Activated CD8-positive, alpha-beta memory T cell treated with anti-CD3 and anti-CD28 coated beads, Interleukin-2, amount 50 U/mL, for 24 hours (primary cell): ENCODE data around the gene ZFY.

Source experiments
- DNase-seq: peaks from one replicate; pipeline ENCODE4 v3.0.0-alpha.2; 2020; ENCODE audit errors: extremely low read depth

Gene ZFY

DNA sequence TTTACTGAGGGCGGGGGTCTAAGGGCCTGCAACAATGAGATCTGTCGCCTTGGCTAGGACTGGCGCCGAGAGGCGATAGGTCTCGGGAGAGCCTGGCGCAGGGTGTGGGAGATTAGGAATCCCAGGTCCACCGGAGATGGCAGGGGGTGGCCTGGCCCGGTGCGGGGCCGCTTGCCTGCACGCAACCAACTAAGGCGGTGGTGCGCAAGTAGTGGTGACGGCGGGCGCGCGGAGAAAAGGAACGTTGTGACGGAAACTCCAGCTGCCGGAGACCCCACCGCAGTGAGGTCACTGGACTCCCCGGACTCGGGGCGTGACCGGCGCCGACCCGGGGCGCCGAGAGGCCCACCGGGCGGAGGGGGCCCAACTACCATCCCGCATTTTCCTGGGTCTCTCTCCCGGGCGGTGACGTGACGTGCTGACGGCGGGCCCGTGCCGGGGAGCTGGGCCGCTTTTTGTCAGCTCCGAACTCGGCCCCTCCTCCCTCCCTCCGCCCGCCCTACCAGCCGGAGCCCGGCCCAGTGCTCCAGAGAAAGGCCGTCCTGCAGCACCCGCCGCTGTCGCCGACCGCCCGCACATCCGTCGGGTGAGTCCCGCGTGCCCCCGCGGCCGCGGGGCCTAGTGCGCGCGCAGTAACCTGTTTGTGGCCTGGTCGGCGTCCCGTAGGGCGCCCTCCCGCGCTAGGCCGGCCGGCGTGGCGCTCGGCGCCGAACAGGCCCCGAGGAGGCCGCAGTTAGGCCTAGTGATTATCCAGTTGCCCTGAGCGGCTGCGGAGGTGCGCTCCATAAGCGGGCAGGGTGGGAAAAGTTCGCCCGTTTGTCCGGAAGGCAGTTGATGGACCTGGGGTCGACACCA lies at the start of gene ZFY:
Gene ZFY (plus strand): TSS at position 521 of the 855 bp plus-strand sequence. CDS start 18,556 bp downstream, outside the sequence.
- peak; percentile 24 for DNase-seq

- DNase-seq = no peak
Measured at GRCh38 chrY:2885880-2886279, 49.3 kb upstream of the ZFY start.

DNA sequence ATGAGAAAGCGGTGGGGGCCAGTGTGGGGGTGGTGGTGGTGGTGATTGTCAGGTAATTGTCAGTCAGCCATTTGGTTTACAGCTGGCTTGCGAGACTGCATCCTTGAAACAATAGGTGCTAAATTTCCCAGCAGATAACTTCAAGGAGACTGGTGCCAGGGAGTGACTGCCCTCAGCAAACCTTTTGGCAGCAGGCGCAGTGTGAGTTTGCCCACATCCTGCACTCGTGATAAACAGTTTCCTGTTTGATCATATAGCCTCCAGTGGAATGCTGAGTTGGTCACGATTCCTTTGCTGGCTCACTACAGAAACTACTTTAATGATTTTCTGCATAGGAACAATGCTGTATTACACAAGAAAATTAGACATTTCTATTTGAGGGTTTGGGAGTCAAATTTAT lies 47.8 kb upstream of the ZFY start:
- DNase-seq = no peak

- DNase-seq = no peak
Measured at GRCh38 chrY:2887955-2888354, 47.2 kb upstream of the ZFY start.

DNA sequence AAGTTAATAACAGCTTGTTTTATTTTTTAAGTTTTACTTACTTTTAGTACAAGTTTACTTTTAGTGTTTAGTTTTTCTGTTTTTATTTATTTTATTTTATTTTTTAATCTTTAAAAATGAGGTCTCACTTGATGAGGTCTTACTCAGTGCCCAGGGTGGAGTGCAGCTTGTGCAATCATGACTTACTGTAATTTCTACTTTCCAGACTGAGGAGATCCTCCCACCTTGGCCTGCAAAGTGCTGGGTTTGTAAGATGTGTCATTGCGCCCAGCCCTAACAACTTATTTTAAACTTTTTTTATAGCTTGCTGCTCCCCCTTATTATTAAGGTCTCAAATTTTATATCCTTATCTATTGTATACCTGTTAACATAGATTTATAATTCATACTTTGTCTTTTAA lies 41.7 kb upstream of the ZFY start:
- no peak for DNase-seq

DNA sequence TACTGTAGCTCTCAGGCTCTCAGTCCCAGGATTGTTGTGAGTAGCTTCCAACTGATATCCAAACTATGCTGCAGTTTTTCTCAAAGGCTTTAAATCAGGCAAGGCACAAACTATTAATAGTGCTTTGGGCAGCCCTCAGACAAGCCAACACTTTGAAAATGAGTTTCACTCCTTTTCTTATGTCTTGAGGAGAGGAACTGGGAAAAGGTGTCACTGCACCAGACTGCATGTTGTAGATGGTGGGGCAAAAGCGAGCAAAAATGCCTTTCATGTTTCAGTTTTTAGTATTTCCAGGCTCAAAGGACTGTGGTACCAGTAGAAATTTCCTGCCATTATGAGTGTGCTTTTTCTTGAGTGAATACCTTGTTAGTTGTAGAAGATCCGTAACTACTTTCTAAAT lies 39.1 kb upstream of the ZFY start:
- DNase-seq = no peak

DNA sequence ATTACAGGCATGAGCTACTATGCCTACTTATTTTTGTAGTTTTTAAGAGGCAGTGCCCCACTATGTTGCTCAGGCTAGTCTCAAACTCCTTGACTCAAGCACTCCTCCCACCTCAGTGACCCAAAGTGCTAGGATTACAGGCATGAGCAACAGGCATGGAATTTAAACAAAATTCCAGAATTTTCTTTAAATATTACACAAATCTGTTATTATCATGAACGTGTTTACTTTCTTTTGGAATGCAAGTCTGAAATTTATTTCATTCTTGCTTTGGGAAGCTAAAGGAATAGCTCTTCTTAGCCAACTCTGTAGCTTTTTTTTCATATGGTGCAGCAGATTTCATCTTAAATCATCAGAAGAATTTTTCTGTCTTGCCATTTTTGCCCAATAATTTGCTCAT lies 27.8 kb upstream of the ZFY start:
- no peak for DNase-seq

DNA sequence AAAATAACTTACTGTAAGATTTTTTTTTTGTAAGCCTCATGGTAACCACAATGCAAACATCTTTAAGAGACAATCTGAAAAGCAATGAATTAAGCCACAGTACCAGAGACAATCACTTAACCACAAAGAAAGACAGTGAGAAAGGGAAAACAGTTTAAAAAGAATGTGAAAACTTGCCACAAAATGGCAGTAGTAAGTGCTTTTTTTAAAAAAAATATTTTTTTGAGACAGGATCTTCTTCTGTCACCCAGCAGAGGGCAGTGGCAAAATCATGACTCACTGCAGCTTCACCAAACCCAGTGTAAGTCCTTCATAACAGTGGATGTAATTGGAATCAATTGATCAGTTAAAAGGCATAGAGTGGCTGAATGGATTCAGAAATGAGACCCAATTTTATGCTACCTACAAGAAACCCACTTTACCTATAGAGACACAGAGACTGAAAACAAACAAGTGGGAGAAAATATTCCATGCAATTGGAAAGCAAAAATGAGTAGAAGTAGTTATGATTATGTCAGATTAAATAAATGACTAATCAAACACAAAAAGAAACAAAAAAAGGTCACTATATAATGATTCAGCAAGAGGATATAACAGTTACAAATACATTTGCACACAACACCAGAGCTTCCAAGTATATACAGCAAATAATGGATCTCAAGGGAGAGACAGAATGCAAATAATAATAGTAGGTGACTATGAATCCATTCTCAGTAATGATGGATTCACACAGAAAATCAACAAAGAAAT lies 21.9 kb upstream of the ZFY start:
- DNase-seq = no peak

DNA sequence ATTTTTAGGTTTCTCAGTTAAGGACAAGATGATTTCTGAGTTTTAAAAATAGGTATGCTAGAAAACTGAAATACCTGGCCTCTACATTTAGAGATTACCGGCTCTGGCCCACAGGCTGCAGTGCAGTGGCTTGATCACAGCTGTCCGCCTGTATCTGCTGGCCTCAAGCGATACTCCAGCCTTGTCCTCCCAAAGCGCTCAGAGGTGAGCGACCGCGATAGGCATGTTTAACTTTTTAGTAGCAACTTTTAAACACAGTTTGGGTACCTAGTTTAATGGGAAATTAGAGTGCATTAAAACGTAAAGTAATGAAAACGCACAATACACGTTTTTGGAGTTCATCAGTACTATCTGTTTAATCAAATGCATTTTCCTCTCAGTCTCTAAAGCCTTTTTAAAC lies 1.1 kb upstream of the ZFY start:
- DNase-seq = no peak

DNA sequence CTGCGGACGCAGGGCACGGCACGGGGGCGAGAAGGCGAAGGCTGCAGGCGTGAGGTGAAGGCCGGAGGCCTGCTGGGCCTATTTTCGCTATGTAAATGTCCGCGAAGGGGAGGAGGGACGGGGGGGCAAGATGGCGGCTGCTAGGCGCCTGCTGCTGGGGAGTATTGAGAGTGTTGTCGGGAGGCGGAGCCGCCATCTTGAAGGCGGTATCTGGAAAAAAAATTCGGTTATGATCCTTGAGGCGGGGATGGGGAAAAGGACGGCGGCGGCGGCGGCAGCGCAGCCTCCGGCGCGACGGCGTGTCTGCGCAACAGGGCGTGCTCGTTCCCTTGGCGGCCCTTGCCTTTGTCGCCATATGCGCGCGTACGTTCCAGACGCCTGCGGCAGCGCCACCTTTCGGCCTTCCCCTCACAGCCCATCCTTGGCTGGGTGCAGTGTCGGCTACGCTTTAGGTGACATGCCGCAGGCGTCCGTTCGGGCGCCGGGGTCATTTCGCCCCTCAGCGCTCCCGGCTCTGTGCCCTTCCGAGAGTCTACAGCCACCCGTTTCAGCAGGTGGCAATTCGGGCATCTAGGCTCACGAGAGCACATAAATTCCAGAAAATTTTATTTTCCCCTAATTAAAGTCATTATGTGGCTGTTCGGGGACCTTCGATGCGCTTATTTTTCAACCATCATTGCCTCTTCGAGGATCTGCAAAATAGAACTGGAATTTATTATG lies 695 bp downstream of the ZFY start:
- DNase-seq = peak; percentile 66

DNA sequence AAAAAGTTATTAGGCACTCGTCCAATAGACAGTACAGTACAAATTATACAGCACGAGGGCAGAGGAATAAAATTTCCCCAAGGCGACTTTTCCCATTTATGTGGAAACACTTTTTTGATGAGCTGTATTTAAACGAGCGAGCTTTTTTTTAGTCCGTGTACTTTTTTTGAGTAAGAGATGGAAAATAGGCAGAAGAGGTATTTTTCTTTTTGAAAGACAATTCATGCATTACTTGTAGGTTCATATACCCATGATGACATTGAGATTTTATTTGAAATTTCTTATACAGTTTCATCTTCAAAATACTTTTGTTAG lies 1.2 kb downstream of the ZFY start:
- DNase-seq = no peak

- DNase-seq = no peak
Measured at GRCh38 chrY:2937149-2937548, 2.0 kb downstream of the ZFY start.

- peak; percentile 2 for DNase-seq
Measured at GRCh38 chrY:2949590-2950252, 14.5 kb downstream of the ZFY start.

DNA sequence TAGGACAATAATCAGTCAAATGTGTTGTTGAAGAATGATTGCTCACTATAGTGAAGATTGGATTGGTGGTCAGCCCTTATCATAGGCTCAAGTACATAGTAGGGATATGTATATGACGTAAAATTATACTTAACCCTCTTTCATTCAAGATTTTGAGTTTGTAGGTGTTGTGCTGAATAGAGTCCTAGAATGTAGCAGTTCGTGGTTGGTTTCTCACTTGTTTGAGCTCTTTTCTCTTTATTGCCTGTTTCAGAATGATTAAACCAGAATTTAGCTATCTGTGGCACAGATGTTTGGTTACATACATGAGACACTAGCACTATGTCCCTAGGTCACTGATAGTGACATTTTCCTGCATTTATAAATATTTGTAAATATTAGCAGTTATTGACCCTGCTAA lies 15.5 kb downstream of the ZFY start:
- no peak for DNase-seq

GRCh38 chrY:2952912-2953311 lies 17.7 kb downstream of the ZFY start:
- no peak for DNase-seq

- DNase-seq = no peak
Measured at GRCh38 chrY:2954735-2955134, 19.6 kb downstream of the ZFY start.

GRCh38 chrY:2955561-2955960 lies 20.4 kb downstream of the ZFY start:
- no peak for DNase-seq

GRCh38 chrY:2962061-2962460 lies 26.9 kb downstream of the ZFY start:
- DNase-seq = no peak

- no peak for DNase-seq
Measured at GRCh38 chrY:2964814-2965213, 29.6 kb downstream of the ZFY start.

- DNase-seq = no peak
Measured at GRCh38 chrY:2965629-2966028, 30.4 kb downstream of the ZFY start.

DNA sequence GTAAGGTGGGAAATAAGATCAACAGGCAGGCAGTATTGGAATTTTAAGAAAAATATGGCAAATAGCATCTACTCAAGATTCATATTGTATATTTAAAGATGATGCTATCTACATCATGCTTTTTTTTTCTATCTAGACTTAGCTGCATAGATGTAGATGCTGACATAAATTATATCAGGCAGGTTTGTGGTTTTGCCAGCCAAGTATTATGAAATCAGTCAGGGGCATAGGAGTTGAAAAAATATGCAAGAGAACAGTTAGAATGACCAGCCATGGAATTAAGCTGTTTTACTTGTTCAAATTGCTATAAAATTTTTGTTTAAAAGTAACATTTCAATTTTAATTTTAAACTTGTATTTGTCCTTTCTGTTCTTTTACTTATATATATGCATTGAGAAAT lies 34.4 kb downstream of the ZFY start:
- DNase-seq = no peak

DNA sequence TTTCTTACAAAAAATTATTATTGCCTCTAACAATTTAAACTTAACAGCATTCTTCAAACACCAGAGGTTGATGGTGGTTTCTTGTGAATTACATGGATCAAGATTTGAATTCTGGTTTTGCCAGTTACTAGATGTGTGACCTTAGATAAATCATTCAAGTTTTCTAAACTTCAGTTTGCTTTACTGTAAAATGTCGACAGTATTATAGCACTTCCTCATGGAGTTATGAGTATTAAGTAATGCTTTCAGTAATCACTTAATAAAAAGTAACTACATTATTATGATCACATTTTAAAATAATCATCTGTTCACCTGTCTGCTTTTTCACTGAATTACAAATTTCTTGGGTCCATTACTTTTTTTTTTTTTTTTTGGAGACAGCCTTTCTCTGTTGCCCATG lies 37.5 kb downstream of the ZFY start:
- DNase-seq = no peak
